ENCODE data around the gene DEUP1.
"Not testable (repeated sequence)": the region's sequence is repeated elsewhere in the genome, so short reads cannot be mapped to it uniquely, and the experiment has no call there.

The DEUP1 gene

DNA sequence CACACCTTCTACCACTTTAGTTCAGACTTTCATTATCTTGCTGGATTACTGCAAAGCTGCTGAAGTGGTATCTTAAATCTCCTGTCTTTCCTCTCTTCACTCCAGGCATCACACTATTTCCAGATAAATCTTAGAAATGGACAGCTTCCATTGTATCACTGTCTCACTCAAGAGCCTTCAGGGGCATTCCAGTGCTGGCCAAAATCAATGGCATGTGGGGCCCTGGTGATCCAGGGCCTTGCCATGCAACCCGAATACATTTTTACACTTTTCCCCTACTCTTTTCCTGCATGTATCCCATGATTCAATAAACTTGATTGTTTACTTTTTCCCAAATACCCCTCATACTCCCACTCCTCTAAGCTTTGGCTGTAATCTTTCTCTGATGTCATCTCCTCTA lies 39.4 kb upstream of the DEUP1 start:
- H3K4me3 ChIP-seq (ENCODE audit: low read length): no peak overlapping the region
- no peak for DNase-seq (ENCODE audit: low read depth)
- TF ChIP-seq, protein P1, sequence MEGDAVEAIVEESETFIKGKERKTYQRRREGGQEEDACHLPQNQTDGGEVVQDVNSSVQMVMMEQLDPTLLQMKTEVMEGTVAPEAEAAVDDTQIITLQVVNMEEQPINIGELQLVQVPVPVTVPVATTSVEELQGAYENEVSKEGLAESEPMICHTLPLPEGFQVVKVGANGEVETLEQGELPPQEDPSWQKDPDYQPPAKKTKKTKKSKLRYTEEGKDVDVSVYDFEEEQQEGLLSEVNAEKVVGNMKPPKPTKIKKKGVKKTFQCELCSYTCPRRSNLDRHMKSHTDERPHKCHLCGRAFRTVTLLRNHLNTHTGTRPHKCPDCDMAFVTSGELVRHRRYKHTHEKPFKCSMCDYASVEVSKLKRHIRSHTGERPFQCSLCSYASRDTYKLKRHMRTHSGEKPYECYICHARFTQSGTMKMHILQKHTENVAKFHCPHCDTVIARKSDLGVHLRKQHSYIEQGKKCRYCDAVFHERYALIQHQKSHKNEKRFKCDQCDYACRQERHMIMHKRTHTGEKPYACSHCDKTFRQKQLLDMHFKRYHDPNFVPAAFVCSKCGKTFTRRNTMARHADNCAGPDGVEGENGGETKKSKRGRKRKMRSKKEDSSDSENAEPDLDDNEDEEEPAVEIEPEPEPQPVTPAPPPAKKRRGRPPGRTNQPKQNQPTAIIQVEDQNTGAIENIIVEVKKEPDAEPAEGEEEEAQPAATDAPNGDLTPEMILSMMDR (IDR thresholded peaks at IDR 0.05; ENCODE audit: insufficient read depth, low read depth, low read length, missing control alignments): no peak

GRCh38 chr11:93291898-93292297 lies 38.6 kb upstream of the DEUP1 start:
- no peak for DNase-seq (ENCODE audit: low read depth)
- H3K4me3 ChIP-seq (ENCODE audit: low read length): no peak overlapping the region
- TF ChIP-seq, protein P1 (IDR thresholded peaks at IDR 0.05; ENCODE audit: insufficient read depth, low read depth, low read length, missing control alignments): no peak

- TF ChIP-seq, protein P1 (IDR thresholded peaks at IDR 0.05; ENCODE audit: insufficient read depth, low read depth, low read length, missing control alignments): no peak
- DNase-seq (ENCODE audit: low read depth): no peak
- no peak overlapping the region for H3K4me3 ChIP-seq (ENCODE audit: low read length)
These were observed 34.5 kb upstream of the DEUP1 start for GRCh38 chr11:93295921-93296575.

DNA sequence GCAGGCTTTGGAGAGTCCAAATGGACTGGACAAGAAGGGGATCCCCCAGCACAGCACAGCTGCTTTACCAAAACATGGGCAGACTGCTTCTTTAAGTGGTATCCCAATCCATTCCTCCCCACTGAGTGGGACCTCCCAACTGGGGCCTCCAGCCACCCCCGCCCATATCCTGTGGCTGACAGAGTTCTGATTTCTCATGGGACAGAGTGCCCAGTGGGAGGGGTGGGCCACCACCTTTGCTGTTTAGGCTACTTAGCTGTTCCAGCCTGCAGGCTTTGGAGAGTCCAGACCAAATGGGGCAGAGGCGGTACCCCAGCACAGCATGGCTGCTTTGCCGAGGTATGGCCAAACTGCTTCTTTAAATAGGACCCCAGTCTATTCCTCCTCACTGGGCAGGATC lies 26.9 kb upstream of the DEUP1 start:
- DNase-seq (ENCODE audit: low read depth): no peak
- TF ChIP-seq, protein P1 (IDR thresholded peaks at IDR 0.05; ENCODE audit: insufficient read depth, low read depth, low read length, missing control alignments): no peak
- no peak overlapping the region for H3K4me3 ChIP-seq (ENCODE audit: low read length)

DNA sequence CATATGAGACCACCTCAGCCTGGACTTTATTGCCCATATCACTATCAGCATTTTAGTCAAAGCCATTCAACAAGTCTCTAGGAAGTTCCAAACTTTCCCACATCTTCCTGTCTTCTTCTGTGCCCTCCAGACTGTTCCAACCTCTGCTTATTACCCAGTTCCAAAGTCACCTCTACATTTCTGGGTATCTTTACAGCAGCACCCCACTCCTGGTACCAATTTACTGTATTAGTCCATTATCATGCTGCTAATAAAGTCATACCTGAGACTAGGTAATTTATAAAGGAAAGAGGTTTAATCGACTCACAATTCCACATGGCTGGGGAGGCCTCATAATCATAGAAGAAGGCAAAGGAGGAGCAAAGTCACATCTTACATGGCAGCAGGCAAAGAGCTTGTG lies 16.1 kb upstream of the DEUP1 start:
- not testable (repeated sequence) for DNase-seq (ENCODE audit: low read depth); H3K4me3 ChIP-seq (ENCODE audit: low read length)

DNA sequence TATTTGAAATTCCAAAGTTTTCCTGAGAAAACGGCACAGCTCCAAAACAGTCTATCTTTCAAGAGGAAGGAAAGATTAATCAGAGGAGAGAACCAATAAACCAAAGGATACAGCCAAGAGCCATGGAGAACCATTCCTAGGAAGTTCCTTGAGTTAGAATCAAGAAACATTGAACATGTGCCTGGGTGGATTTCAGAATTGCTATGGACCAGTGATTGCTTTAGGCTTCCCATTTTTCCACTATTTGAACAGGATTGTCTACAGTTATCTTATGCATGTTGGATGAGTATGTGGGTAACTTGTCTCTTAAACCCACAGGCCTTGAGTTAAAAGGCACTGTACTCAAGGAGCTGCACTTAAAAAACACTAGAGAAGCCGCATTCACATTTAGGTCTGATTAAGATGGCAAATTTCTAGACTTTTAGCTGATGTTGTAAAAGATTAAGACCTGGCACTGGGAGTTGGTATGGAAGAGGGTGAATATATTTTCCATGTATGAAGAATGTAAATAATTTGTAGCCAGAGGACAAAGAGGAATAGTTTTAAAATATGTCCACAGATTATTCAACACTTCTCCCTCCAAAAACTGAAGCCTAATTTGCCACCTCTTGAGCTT lies 11.2 kb upstream of the DEUP1 start:
- TF ChIP-seq, protein P1 (IDR thresholded peaks at IDR 0.05; ENCODE audit: insufficient read depth, low read depth, low read length, missing control alignments): no peak
- no peak overlapping the region for H3K4me3 ChIP-seq (ENCODE audit: low read length)
- DNase-seq (ENCODE audit: low read depth): no peak

DNA sequence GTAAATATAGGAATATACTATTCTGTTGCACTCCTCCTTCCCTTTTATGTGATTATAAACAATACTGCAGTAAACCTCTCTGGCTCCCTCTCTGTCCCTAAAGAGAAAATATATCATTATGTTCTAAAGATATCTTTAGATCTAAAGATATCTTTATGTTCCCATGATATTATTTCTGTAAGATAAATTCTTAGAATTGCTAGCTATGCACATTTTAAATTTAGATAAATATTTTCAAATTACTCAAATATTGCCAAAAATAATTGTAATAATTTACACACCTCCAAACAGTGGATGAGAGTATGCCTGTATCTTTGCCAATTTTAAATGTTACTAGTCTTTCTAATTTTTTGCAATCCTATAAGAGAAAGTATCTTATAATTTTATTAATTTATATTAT lies 10.3 kb upstream of the DEUP1 start:
- TF ChIP-seq, protein P1 (IDR thresholded peaks at IDR 0.05; ENCODE audit: insufficient read depth, low read depth, low read length, missing control alignments): no peak
- no peak for DNase-seq (ENCODE audit: low read depth)
- no peak overlapping the region for H3K4me3 ChIP-seq (ENCODE audit: low read length)

Measured in epithelial cell of esophagus (primary cell).